B cell (primary cell): ENCODE results near the gene ZNF618. TPM values are rescaled to one million over a fixed set of nuclear protein-coding genes. Genes with fewer than 3 reads are reported as not detected.

Source experiments
- ATAC-seq: fragments of 200-7000 bp; cut with Tn5 transposase; one replicate; pipeline ENCODE4 v1.10.0; 2021; ENCODE audit warnings: low read depth, mild to moderate bottlenecking, moderate number of reproducible peaks, moderate library complexity
- CTCF ChIA-PET: fragments of 350-600 bp; sonication (Branson Sonifier 250); formaldehyde crosslinking; loops from one replicate; lab custom pipeline; 2021; ENCODE audit warnings: antibody characterized with exemption, inconsistent platforms; lab: Charles Lee
- POLR2A ChIA-PET: fragments of 350-600 bp; sonication (Branson Sonifier 250); formaldehyde crosslinking; loops from one replicate; lab custom pipeline; 2021; ENCODE audit warnings: antibody characterized with exemption; lab: Charles Lee
- DNase-seq: peaks from one replicate; pipeline ENCODE4 v3.0.0; 2013
- H2AFZ ChIP-seq: 2 replicates; pipeline ENCODE4 v1.6.1; 2012; ENCODE audit warnings: mild to moderate bottlenecking, low read depth, low read length; ENCODE audit not compliant: insufficient read depth, poor library complexity, severe bottlenecking
- H3K27ac ChIP-seq, 2 donors: 1 replicate in 1 of 2; 2 replicates in 1 of 2; pipeline ENCODE4 v1.5.1; 2012 to 2013; ENCODE audit warnings: low read length in 2 of 2, mild to moderate bottlenecking in 2 of 2, moderate library complexity in 1 of 2
- H3K27me3 ChIP-seq, 4 experiments: fragments of 200-600 bp in 1 of 4; sonication (generic) in 1 of 4; replicated peaks in 1 of 4; 1 replicate in 2 of 4; 2 replicates in 2 of 4; pipeline versions ENCODE4 v1.6.1 to v1.7.0; 2013 to 2016; ENCODE audit warnings: low read length in 3 of 4, mild to moderate bottlenecking in 2 of 4, mixed read lengths in 1 of 4, moderate library complexity in 1 of 4; ENCODE audit not compliant: insufficient read depth in 4 of 4, control insufficient read depth in 3 of 4; ENCODE audit errors: control extremely low read depth in 1 of 4
- H3K36me3 ChIP-seq, 2 experiments: replicated peaks in 1 of 2; 1 replicate in 1 of 2; 2 replicates in 1 of 2; pipeline versions ENCODE4 v1.6.1 to v1.7.1; 2013; ENCODE audit warnings: low read length in 1 of 2; ENCODE audit not compliant: insufficient read depth in 2 of 2, control insufficient read depth in 1 of 2; ENCODE audit errors: control extremely low read depth in 1 of 2, extremely low read depth in 1 of 2
- H3K4me1 ChIP-seq, 2 donors: fragments of 200-600 bp in 1 of 2; sonication (generic) in 1 of 2; 1 replicate in 1 of 2; 2 replicates in 1 of 2; pipeline versions ENCODE4 v1.5.1 to v1.6.1; 2013 to 2017; ENCODE audit warnings: low read length in 2 of 2; ENCODE audit not compliant: control insufficient read depth in 2 of 2, insufficient read depth in 2 of 2
- H3K4me2 ChIP-seq: replicated peaks from 2 replicates; pipeline ENCODE3; 2012; ENCODE audit warnings: mild to moderate bottlenecking, low read depth, low read length; ENCODE audit not compliant: poor library complexity, severe bottlenecking
- H3K4me3 ChIP-seq, 5 experiments: fragments of 200-600 bp in 1 of 5; sonication (generic) in 1 of 5; 1 replicate in 3 of 5; 2 replicates in 2 of 5; pipeline versions ENCODE4 v1.5.1 to v1.7.0; 2011 to 2016; ENCODE audit warnings: low read length in 4 of 5, mild to moderate bottlenecking in 4 of 5, low read depth in 2 of 5, control low read depth in 1 of 5, moderate library complexity in 1 of 5; ENCODE audit not compliant: insufficient read depth in 1 of 5; ENCODE audit errors: control extremely low read depth in 1 of 5, extremely low read depth in 1 of 5
- H3K79me2 ChIP-seq: fragments of 200-600 bp; sonication (generic); one replicate; pipeline ENCODE4 v1.6.0; 2016; ENCODE audit warnings: low read length; ENCODE audit not compliant: control insufficient read depth, insufficient read depth
- H3K9ac ChIP-seq: fragments of 200-600 bp; sonication (generic); 2 replicates; pipeline ENCODE4 v1.6.1; 2017; ENCODE audit warnings: mild to moderate bottlenecking, low read length, moderate library complexity
- H3K9me3 ChIP-seq, 3 donors: one replicate each; pipeline versions ENCODE4 v1.6.1 to v1.7.1; 2013; ENCODE audit warnings: low read length in 2 of 3; ENCODE audit not compliant: control insufficient read depth in 2 of 3, insufficient read depth in 1 of 3; ENCODE audit errors: control extremely low read depth in 1 of 3
- H4K20me1 ChIP-seq: 2 replicates; pipeline ENCODE4 v1.6.0; 2012; ENCODE audit warnings: mild to moderate bottlenecking, low read length; ENCODE audit not compliant: insufficient read depth, control insufficient read depth, poor library complexity, severe bottlenecking
- H3K27ac Mint-ChIP-seq: one replicate; pipeline ENCODE4 v1.8.0; 2021; ENCODE audit warnings: mixed read lengths
- H3K27me3 Mint-ChIP-seq: one replicate; pipeline ENCODE4 v1.8.0; 2021; ENCODE audit warnings: mixed read lengths
- H3K4me1 Mint-ChIP-seq: one replicate; pipeline ENCODE4 v1.8.0; 2021; ENCODE audit warnings: mixed read lengths
- H3K4me3 Mint-ChIP-seq: one replicate; pipeline ENCODE4 v1.8.0; 2021; ENCODE audit warnings: mixed read lengths
- H3K9me3 Mint-ChIP-seq: one replicate; pipeline ENCODE4 v1.8.0; 2022; ENCODE audit warnings: mixed read lengths; ENCODE audit not compliant: insufficient read depth
- EZH2 ChIP-seq: IDR thresholded peaks from 2 replicates; pipeline ENCODE4 v1.6.1; 2012; ENCODE audit warnings: borderline replicate concordance, low read depth, mild to moderate bottlenecking, moderate library complexity, low read length; ENCODE audit not compliant: insufficient read depth, poor library complexity, severe bottlenecking
- WGBS: methylation state at CpG from one replicate; pipeline ENCODE4 v1.1.5; 2013; ENCODE audit warnings: missing lambda C conversion rate; ENCODE audit not compliant: insufficient coverage; 5-methylcytosine and 5-hydroxymethylcytosine counted together
- intact Hi-C: fragments of 100-400 bp; cut with micrococcal nuclease; formaldehyde crosslinking; loops from one replicate; pipeline ENCODE4 v1.10.0; 2022
- polyA plus RNA-seq: library from polyadenylated mRNA; depleted of rRNA; stranded (reverse); fragments of >200 nt; gene quantifications from 2 replicates; pipeline ENCODE4 v1.2.3, GENCODE V29; 2012
- total RNA-seq, 2 donors: library from RNA; stranded (reverse); fragments of 120-200 nt in 1 of 2; gene quantifications; 1 replicate in 1 of 2; 2 replicates in 1 of 2; pipeline versions ENCODE4 v1.2.3 to v1.2.4, GENCODE V29; 2013 to 2022
- TF ChIP-seq, protein P1 (sequence below): fragments of 200-600 bp; IDR thresholded peaks from one replicate; pipeline ENCODE4 v1.8.0; 2022; ENCODE audit warnings: antibody characterized with exemption, mild to moderate bottlenecking

The ZNF618 gene
- total and polyA plus RNA-seq, 2 donors (not counting 1 experiment from before 2014, with no cell fraction given) = 1.4 to 2.5 TPM

DNA sequence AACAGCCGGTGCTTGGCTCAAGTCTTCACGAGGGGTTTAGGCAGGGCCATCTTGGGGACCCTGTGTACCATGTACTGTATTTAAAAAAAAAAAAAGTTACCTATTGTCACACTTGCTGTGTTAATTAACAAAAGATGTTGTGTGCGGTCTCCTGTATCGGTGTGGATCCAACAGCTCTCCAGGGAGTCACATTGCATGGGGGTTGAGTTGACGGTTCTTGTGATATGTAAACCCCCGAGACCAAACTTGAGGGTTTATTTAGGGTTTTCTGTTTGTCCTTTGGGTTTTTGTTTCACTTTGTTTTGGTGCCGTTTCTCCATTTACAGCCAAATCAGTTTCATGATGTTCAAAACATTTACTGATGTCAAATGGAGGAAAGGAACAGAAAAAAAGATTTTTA lies 179.8 kb downstream of the ZNF618 start:
- DNase-seq (no peak), ATAC-seq (no peak)
- Histone ChIP-seq H3K9ac (no peak overlapping the region), H3K79me2 (no peaks in the 10 kb centered on the region), H3K9me3 (no peaks in the 10 kb centered on the region), H3K27ac (no peak overlapping the region), H3K36me3 (no peaks in the 10 kb centered on the region), H3K4me1 (no peaks in the 10 kb centered on the region), H3K4me3 (no peak overlapping the region), H3K4me2 (no peak overlapping the region), H4K20me1 (no peaks in the 10 kb centered on the region), H2AFZ (no peak overlapping the region), H3K27me3 (no peaks in the 10 kb centered on the region)
- Mint-ChIP-seq H3K4me1 (peaks cover 5% of the 10 kb centered on the region), H3K27ac (no peak overlapping the region), H3K4me3 (no peak overlapping the region), H3K27me3 (peaks cover 4% of the 10 kb centered on the region), H3K9me3 (no peaks in the 10 kb centered on the region)
- CTCF ChIA-PET = interaction anchor here (0.6 kb wide), 1 partner anchor 873 kb away, joined by 3 read pairs; no protein-coding TSS in a partner anchor
- no CpG with 5 or more reads among the region's 7 CpGs for WGBS
- intact Hi-C loops = no loop called here
- POLR2A ChIA-PET = no interaction called here
- no peak for TF ChIP-seq EZH2
- TF ChIP-seq, protein P1, sequence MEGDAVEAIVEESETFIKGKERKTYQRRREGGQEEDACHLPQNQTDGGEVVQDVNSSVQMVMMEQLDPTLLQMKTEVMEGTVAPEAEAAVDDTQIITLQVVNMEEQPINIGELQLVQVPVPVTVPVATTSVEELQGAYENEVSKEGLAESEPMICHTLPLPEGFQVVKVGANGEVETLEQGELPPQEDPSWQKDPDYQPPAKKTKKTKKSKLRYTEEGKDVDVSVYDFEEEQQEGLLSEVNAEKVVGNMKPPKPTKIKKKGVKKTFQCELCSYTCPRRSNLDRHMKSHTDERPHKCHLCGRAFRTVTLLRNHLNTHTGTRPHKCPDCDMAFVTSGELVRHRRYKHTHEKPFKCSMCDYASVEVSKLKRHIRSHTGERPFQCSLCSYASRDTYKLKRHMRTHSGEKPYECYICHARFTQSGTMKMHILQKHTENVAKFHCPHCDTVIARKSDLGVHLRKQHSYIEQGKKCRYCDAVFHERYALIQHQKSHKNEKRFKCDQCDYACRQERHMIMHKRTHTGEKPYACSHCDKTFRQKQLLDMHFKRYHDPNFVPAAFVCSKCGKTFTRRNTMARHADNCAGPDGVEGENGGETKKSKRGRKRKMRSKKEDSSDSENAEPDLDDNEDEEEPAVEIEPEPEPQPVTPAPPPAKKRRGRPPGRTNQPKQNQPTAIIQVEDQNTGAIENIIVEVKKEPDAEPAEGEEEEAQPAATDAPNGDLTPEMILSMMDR = no peak

DNA sequence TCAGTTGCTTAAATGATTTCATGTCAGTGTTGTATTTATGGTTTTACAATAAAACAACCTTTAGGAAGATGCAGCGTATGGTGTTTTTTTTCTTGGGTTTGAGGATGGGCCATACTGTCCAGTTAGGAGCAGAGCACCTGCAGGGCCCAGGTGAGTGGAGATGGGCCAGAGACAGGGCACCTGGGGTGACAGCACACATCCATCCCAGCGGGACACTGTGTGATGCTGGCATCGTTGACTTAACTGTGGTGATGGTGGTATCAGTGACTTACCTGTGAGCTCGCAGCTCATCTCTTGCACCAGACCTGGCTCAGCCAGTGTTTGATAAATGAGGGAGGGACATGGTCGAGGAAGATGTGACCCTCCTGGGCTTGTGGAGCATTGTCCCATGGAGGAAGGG lies 180.4 kb downstream of the ZNF618 start:
- Histone ChIP-seq H3K9me3 (no peaks in the 10 kb centered on the region), H3K79me2 (no peaks in the 10 kb centered on the region), H3K4me3 (no peak overlapping the region), H4K20me1 (no peaks in the 10 kb centered on the region), H3K27ac (no peak overlapping the region), H3K36me3 (no peaks in the 10 kb centered on the region), H3K27me3 (no peaks in the 10 kb centered on the region), H2AFZ (no peak overlapping the region), H3K9ac (no peak overlapping the region), H3K4me2 (no peak overlapping the region), H3K4me1 (no peaks in the 10 kb centered on the region)
- ChIA-PET CTCF (interaction anchor here (0.6 kb wide), 1 partner anchor 872 kb away, joined by 3 read pairs; no protein-coding TSS in a partner anchor), POLR2A (no interaction called here)
- ATAC-seq = no peak
- no peak overlapping the region for H3K27ac Mint-ChIP-seq
- H3K4me3 Mint-ChIP-seq = no peak overlapping the region
- DNase-seq = no peak
- H3K27me3 Mint-ChIP-seq = peaks cover 5% of the 10 kb centered on the region
- H3K9me3 Mint-ChIP-seq = no peaks in the 10 kb centered on the region
- 90% methylated on average over 5 of the region's 5 CpGs for WGBS
- H3K4me1 Mint-ChIP-seq = peaks cover 5% of the 10 kb centered on the region
- intact Hi-C loops = no loop called here
- no peak for TF ChIP-seq EZH2
- TF ChIP-seq, protein P1 = no peak
